ENCODE results near the gene SP3. TPM values are rescaled to one million over a fixed set of nuclear protein-coding genes. Genes with fewer than 3 reads are reported as not detected.

The SP3 gene
- total and polyA plus RNA-seq, 9 of the 15 experiments (the other 6 are each of a cell fraction or from before 2014, with no cell fraction given): 12.0 to 106 (median 74.9) TPM

DNA sequence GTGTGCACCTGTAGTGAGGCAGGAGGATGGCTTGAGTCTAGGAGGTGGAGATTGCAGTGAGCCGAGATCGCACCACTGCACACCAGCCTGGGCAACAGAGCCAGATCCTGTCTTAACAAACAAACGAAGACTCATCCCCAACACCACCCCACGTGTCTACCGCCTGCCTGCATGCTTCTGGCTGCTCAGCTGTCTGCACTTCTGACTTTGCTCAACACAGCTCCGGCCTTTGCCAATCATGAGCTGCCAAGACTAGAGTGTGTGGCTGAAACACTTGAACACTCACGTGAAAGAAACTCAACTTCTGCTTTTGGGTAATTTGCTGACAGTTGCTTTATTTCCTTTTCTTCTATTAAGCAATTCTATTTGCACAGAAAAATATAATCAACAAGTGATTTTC lies 32.1 kb upstream of the SP3 start (continued):
- TF ChIP-seq, protein P1, sequence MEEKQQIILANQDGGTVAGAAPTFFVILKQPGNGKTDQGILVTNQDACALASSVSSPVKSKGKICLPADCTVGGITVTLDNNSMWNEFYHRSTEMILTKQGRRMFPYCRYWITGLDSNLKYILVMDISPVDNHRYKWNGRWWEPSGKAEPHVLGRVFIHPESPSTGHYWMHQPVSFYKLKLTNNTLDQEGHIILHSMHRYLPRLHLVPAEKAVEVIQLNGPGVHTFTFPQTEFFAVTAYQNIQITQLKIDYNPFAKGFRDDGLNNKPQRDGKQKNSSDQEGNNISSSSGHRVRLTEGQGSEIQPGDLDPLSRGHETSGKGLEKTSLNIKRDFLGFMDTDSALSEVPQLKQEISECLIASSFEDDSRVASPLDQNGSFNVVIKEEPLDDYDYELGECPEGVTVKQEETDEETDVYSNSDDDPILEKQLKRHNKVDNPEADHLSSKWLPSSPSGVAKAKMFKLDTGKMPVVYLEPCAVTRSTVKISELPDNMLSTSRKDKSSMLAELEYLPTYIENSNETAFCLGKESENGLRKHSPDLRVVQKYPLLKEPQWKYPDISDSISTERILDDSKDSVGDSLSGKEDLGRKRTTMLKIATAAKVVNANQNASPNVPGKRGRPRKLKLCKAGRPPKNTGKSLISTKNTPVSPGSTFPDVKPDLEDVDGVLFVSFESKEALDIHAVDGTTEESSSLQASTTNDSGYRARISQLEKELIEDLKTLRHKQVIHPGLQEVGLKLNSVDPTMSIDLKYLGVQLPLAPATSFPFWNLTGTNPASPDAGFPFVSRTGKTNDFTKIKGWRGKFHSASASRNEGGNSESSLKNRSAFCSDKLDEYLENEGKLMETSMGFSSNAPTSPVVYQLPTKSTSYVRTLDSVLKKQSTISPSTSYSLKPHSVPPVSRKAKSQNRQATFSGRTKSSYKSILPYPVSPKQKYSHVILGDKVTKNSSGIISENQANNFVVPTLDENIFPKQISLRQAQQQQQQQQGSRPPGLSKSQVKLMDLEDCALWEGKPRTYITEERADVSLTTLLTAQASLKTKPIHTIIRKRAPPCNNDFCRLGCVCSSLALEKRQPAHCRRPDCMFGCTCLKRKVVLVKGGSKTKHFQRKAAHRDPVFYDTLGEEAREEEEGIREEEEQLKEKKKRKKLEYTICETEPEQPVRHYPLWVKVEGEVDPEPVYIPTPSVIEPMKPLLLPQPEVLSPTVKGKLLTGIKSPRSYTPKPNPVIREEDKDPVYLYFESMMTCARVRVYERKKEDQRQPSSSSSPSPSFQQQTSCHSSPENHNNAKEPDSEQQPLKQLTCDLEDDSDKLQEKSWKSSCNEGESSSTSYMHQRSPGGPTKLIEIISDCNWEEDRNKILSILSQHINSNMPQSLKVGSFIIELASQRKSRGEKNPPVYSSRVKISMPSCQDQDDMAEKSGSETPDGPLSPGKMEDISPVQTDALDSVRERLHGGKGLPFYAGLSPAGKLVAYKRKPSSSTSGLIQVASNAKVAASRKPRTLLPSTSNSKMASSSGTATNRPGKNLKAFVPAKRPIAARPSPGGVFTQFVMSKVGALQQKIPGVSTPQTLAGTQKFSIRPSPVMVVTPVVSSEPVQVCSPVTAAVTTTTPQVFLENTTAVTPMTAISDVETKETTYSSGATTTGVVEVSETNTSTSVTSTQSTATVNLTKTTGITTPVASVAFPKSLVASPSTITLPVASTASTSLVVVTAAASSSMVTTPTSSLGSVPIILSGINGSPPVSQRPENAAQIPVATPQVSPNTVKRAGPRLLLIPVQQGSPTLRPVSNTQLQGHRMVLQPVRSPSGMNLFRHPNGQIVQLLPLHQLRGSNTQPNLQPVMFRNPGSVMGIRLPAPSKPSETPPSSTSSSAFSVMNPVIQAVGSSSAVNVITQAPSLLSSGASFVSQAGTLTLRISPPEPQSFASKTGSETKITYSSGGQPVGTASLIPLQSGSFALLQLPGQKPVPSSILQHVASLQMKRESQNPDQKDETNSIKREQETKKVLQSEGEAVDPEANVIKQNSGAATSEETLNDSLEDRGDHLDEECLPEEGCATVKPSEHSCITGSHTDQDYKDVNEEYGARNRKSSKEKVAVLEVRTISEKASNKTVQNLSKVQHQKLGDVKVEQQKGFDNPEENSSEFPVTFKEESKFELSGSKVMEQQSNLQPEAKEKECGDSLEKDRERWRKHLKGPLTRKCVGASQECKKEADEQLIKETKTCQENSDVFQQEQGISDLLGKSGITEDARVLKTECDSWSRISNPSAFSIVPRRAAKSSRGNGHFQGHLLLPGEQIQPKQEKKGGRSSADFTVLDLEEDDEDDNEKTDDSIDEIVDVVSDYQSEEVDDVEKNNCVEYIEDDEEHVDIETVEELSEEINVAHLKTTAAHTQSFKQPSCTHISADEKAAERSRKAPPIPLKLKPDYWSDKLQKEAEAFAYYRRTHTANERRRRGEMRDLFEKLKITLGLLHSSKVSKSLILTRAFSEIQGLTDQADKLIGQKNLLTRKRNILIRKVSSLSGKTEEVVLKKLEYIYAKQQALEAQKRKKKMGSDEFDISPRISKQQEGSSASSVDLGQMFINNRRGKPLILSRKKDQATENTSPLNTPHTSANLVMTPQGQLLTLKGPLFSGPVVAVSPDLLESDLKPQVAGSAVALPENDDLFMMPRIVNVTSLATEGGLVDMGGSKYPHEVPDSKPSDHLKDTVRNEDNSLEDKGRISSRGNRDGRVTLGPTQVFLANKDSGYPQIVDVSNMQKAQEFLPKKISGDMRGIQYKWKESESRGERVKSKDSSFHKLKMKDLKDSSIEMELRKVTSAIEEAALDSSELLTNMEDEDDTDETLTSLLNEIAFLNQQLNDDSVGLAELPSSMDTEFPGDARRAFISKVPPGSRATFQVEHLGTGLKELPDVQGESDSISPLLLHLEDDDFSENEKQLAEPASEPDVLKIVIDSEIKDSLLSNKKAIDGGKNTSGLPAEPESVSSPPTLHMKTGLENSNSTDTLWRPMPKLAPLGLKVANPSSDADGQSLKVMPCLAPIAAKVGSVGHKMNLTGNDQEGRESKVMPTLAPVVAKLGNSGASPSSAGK (IDR thresholded peaks at IDR 0.05): peak; percentile 49; the same call in 1 of the 2 replicates
- TF ChIP-seq MAFK (IDR thresholded peaks at IDR 0.05; ENCODE audit: low read length) (peak; percentile 90), BHLHE40 (IDR thresholded peaks at IDR 0.05; ENCODE audit: low read length) (peak; percentile 80), CEBPG (CRISPR knock-in tag; IDR thresholded peaks at IDR 0.05) (no peak), CEBPG (tag; conservative IDR thresholded peaks at IDR 0.05 in 1 of 2, IDR thresholded peaks at IDR 0.05 in 1 of 2) (peak in 1 of 2 experiments; percentile 64; a peak in 2 of 4 replicates), ZNF316 (IDR thresholded peaks at IDR 0.05) (peak; percentile 88)
- TF ChIP-seq, protein P2, sequence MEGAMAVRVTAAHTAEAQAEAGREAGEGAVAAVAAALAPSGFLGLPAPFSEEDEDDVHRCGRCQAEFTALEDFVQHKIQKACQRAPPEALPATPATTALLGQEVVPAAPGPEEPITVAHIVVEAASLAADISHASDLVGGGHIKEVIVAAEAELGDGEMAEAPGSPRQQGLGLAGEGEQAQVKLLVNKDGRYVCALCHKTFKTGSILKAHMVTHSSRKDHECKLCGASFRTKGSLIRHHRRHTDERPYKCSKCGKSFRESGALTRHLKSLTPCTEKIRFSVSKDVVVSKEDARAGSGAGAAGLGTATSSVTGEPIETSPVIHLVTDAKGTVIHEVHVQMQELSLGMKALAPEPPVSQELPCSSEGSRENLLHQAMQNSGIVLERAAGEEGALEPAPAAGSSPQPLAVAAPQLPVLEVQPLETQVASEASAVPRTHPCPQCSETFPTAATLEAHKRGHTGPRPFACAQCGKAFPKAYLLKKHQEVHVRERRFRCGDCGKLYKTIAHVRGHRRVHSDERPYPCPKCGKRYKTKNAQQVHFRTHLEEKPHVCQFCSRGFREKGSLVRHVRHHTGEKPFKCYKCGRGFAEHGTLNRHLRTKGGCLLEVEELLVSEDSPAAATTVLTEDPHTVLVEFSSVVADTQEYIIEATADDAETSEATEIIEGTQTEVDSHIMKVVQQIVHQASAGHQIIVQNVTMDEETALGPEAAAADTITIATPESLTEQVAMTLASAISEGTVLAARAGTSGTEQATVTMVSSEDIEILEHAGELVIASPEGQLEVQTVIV (CRISPR knock-in tag; IDR thresholded peaks at IDR 0.05; ENCODE audit: borderline replicate concordance): no peak

All from K562 (cell line).